NOMO-1 treated with dmso at 0.1 percent for 144 hours (cell line): Measurements from ENCODE around the gene DLG1.

Source experiments
- DNase-seq: peaks from one replicate; lab custom pipeline; 2025; ENCODE audit not compliant: unreplicated experiment; lab: John Stamatoyannopoulos, UW

The DLG1 gene

DNA sequence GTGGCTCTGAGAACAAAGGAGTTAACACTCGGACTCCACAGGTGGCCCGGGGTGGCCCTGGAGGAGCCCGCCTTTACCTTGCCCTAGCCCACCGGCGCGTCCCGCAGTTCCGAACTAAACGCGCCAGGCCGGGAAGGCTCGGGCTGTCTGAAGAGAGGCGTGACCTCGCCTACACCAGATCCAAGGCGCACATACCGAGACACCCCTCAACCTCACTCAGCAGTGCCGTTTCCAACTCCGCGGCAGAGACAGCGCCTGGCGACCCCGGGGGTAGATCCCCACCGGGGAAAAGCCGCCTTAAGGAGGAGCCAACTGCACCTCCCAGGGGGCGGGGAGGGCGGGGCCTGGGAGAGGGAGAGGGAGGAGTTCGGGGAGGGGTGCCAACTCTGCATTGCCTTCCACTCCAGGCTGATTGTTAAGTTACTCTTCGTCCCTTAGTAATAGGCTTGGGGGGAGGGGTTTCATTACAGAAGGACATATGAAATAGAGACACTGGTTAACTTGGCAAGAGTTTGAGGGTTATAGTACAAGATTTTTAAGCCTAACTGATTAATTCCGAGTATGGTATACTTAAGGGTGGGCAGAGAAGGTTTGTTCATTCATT, at the start of gene DLG1:
Gene DLG1 (minus strand): TSS at position 272 of the 604 bp plus-strand sequence. CDS start 1,408 bp downstream, outside the sequence.
- peak; percentile 92 for DNase-seq

DNA sequence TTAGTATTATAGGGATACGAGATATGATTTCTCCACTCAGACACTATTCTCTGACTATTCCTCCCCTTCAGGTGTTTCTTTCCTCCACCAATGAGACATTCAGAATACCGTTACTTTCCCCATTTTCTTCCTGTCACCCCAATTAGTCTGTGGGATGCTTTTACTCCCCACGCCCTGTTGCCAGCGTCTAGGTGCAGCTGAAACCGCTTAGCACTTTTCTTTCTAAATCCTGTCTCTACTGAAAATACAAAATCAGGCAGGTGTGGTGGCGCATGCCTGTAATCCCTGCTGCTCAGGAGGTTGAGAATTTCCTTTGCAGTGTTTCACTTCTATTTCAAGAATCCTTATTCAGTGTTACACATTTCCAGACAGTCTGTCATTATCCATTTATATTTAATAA, 49.6 kb upstream of the DLG1 start:
- DNase-seq, result no peak

DNA sequence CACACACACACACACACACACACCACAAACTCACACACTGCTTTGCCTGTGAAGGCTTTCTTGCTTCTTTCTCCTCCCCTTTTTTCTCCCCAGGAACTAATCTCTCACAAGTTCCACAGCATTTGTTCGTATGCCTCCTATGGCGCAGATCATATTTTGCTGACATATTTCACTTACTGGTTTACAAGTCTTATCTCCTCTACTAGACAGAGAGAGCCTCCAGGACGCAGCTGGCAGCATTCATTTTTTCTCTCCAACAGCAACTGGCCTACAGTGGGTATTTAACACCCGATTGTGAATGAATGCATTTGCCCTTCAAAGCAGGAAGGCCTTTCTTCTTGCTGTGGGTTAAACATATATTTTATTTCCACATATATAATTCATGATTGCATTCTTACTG, 47.0 kb upstream of the DLG1 start:
- DNase-seq, result no peak

DNA sequence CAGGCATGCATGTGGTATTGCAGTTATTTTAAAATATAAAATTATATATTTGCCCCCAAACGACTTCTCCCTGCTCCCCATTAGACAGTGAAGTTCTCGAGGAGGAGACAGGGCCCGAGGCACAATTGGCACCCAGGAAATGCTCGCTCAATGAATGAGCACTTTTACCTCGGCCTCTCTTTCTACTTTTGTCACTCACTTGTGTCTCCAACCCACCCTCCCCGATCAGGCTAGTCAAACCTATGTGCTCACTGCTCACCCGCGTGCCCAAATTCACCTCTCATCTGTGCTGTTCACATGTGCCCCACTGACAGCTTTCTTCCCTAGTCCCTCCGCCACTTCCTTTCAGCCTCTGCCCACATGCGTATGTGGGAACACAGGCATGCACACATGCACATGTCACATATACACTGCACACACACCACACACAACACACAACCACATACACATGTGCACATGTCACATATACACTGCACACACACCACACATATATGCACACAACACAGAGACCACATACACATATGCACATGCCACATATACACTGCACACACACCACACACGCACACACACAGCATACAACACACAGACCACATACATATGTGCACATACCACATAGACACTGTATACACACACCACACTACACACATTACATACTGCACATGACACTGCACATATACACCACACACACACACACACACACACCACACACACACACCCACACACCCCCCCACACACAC, 46.3 kb upstream of the DLG1 start:
- no peak for DNase-seq

DNA sequence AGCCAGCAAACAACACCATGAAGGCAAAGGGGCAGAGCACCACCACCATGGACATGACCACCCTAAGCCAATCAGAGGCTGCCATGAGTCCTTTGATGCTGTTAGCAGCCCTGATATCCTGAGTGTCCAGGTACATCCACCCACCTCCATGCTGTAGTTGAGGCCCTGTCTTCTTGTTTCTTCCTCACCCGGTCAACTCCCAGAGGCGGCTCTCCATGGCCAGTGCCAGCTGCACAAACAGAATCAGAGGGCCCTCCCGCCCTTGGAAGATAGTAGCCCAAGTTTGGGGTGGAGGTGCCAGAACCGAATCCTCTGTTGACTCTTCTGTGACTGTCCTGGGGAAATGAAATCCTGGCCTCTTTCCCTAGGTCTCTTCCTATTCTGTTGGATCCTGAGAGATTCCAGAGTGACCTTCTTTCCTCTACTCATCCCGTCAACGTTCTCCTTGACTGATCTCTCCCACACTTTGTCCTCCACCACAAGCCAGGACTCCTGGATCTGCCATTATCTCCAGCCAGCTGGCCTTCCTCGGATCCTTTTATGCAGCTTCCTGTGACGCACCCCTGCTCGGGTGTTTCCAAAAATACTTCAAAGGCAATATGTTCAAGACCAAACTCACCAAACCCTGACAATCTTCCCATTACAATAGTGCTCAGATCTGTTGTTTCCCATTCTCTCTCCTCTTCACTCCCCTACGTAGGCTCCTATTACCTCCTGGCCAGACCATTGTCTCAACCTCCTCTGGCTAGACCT, 45.4 kb upstream of the DLG1 start:
- DNase-seq, result no peak

DNA sequence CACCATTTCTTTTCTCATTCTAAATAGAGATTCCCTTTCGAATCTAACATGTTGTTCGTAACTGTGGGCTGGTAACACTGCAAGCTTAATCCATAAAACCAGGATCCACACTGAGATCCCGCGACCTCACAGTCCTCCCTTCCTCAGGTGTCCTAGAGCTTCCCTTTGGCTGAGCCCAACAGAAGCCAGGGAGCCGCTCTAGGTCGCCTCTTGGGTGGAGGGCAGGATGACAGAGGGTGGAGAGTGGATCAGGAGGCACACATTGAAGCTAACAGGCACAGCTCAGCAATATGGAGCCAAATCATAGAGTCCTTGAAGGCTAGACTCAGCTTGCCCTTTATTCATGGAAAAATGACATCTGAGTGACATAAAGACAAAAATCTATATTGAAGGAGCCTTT, 44.7 kb upstream of the DLG1 start:
- DNase-seq, result no peak

DNA sequence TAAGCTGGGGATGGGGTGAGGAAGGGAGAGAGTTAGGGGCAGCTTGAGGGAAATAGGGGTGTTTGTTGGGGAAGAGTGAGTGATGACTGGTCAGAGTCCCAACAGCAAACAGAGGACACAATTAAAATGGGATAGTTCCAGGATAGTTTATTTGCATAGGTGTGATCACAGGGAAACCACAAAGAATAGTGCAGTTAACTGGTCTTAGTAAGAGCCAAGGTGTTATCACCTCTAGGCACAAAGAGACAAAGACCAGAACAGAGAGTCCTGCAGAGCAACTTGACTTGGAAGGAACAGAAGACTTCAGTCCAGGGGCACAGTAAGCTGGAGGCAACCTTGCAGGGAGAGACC, 42.1 kb upstream of the DLG1 start:
- DNase-seq, result no peak

DNA sequence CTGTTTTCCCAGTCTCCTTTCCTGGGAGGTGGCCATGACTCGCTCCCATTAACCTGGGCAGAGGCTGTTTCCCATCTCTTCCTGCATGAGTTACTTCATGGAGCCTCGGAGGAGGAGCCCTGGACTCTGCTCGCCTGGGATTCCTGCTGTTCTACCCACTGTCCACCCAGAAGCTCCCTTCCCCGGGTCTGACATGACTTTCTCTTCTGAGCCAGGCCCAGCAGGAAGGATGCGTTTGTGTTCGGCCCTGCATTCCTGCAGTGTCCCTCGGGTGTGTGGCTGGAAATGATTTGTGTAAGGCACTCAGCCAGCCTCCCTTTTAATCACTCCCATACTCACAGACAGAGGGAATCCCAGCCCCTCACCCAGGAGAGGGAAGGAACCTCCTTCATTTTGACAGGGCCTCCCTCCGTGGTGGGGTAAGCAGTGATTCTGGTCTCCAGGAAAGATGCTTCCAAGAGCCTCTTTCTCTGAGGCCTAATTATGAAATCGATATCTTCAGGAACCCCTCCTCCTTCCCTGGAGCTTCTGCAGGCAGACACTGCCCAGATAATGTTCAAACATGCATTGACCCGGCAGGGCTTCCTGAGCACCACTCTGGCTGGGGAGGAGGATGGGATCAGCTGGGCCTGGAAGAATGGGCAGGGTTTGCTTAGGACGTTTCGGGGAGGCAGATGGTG, 41.6 kb upstream of the DLG1 start:
- no peak for DNase-seq

DNA sequence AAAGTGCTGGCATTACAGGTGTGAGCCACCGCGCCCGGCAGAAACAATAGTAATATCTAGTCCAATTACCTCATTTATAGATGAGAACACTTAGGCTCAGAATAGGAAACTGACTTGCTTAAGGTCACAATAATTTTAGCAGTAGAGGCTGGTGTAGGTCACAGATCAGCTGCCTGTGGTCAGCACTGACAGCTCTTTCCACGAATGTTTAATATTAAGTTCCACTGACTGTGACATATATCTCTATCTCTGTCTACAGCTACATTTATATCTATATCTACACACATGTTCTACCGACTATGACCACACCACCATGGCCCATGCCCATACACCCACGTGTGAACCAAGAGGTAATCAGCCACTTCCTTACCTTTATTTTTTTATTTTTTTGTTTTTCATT, 40.2 kb upstream of the DLG1 start:
- DNase-seq, result no peak

DNA sequence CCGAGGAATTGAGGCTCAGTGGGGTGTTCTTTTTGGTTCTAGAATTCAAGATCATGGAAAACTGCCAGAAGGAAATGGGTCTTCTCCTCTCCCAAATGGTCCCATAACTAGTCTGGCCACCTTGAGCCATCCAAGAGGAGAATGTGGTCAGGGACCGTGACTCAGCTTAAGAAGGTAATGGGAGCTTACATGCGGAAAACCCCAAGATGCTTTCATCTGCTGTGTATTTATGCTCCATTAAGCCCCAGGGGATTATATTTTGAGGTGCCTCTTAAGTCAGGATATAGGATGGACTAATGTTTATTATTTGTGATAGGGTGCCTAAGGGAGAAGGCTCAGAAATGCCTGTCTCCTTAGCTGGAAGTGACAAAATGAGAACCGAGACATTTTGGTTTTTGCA, 39.2 kb upstream of the DLG1 start:
- DNase-seq, result no peak

DNA sequence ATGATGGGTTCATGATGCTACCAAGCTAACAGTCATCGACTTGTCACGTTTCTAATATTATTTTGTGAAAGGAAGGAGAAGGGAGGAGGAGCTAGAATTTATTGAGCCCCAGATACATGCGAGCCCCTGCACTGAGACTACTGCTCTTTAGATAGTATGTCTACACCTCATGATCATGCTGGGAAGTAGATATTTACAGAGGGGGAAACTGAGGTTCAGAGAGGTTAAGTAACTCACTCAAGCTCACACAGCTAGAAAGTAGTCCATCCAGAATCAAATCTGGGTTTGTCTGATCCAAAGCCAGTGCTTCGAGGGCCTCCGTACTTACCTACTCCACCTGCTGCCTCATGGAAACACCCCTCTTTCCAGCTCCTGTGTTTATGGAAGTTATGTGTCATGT, 38.8 kb upstream of the DLG1 start:
- no peak for DNase-seq

DNA sequence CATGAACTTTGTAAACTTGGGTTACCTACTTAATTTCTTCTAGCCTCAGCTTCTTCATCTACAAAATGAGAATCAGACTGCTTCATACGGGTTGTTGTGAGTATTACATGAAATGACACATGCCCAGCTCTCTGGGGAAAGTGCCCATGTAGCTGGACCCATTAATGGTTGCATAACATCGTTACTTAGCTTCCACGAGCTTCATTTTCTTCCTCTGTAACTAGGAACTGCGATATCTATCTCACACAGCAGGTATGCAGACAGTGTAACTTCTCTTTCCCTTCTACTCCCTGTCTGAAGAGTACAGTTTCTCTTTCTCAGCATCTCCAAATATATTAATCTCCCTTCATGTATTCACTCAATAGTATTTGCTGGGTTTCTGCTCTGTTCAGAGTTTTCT, 37.9 kb upstream of the DLG1 start:
- peak; percentile 9 for DNase-seq

DNA sequence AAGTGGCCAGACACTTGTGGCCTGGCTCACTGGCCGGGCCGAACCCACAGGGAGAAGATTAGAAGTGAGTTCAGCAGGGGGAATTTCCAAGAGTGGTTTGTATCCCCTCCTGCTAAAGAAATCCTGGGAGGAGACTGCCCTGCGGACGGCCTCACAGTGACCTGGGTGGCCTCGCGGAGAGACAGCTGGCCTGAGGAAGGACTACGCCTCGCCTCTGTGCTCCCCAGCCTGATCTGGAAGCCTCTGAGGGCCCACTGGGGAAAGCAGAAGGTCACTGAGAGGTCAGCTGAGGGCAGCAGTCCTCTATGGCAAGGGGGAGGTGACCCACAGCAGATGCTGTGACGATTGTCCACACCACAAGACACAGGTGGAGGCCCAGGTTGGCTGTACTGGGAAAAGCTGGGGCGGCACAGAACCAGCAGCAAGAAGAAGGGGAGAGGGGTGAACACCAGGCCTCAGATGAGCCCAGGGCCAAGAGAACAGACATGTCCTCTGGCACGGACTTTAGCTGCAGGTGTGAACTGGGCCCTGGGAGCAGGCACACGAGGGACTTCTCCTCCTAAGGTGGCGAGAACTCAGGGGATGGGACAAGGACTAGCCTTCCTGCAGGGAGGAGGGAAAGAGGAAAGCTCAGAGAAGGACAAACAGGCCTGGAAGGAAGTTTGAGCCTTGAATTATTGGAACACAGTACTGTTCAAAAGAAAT, 37.2 kb upstream of the DLG1 start:
- no peak for DNase-seq

DNA sequence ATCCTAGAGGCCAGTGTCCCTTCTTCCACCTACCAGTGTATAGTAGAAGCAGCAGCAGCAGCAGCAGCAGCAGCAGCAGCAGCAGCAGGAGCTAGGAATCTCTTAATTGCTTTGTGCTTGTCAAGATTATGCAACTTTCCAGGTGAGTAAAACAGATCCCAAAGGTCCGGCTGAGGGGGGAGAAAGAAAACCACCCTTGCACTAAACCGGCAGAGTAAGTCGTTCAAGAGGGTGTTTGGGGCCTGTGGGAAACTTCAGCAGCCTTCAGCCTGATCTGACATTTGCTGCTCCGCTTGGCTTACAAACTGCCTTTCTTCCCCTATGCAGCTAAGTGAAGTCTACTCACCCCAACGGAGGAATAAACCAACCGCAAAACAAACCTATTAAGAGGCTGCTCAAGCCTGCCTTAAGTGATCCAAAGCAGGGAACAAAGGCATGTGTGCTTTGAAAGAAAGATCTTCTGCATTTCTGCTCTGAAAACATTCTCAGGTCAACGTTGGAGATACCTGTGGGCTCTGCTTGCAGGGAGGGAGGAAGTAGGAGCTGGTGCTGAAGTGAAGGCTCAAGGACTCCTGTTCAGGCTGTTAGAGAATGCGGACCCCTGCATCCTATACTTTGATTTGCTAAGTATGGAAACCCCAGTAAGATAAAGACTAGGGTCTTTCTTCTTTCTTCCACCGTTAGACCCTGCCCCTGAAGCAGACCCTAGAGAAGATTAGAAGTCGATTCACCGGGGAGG, 35.7 kb upstream of the DLG1 start:
- DNase-seq, result no peak

DNA sequence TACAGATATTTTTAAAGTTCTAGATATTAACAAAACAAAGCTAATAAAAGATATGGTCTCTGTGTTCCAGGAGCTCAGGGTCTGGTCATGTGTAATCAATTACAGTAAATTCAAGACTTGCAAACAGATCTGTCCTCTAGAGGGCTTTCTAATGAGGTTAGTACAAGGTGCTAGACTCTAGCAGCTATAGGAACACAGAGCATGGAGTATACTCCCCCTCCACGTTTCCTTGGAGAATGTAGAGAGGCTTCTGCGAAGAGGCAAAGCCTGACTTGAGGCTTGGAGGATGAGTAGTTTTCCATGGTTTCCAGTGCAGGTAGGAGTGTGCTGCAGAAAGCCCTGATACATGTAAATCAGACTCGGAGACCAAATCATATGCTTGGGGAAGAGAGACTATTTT, 32.7 kb upstream of the DLG1 start:
- no peak for DNase-seq

DNA sequence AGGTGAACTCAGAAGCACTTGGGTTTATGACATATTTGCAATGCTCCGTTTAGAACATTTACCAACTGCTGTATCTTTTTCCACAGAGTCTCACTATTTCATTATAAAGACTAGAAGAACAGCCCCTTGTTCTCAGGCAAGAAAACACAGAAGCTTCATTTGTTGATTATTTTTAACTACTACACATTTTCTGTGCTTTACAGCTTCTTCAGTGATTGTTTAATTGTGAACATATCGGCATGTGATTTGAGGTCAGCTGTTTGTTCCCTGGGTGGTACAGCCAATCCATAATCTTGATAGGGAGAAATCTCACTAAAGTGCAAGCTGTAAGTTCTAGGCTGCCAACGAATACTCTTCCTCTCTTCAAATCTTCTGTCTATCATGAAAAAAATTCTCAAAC, 31.0 kb upstream of the DLG1 start:
- DNase-seq, result no peak

DNA sequence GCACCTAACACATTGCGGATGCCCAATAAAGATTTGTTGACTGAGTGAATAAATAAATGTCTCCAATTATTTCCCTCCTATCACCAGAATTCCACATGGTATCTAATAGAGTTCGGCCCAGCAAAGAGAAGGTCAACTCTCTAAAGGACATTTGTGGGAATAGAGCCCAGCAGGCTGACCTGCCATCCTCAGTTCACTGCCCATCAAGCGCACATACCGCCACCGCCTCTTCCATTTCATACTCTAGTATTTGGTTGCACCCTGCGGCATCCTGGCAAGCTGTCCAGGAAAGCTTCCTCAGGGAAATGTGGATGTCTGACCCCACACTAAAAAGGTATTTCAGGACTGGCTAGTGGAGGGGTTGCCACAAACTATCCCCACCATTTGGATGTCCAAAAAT, 29.8 kb upstream of the DLG1 start:
- DNase-seq, result no peak

DNA sequence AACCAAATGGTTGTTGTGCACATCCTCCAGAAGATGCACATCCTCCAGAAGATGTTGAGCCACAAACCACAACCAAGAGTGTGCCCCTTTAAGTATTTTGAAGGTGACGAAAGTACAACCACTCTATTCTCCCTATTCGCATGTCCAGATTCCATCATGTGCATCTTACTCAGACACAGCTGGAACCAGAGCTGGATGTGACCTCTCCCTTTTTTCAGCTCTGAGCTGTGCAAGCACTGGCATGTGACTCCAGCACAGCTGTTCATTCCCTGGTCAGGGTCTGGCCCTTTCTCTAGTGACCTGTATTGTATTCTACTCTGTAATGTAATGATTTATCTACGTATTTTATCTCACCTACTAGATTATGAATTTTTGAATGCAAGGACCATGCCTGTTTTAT, 29.3 kb upstream of the DLG1 start:
- no peak for DNase-seq

DNA sequence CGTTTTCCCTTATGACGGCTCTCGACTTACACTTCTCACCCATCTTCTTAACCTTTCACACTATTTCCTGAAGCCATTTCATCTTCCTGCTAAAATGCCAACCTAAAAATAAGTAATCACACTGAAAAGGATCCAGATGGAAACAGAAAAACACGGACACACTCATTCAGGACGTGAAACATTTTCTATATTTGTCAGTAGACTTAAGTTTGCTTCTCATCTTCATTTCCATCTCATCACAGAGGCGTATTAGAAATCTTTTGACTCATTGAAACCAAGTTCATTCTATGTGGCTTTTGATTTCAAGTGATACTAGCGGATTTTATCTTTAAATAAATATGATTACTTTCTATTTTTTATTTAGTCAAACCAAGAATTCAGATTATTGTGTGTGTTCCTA, 27.4 kb upstream of the DLG1 start:
- no peak for DNase-seq

DNA sequence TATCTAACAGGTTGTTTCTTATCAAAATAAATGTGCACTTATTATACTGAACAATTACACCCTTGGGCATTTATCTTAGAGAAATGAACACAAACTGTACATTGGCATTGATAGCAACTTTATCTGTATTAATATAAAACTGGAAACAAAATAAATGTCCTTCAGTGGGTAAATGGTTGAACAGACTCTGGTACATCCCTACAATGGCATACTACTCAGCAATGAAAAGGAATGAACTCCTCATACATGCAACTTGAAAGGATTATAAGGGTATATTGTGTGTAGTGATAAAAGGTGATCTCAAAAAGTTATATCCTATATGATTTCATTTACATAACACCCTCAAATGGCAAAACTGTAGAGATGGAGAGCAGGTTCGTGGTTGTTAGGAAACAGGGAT, 23.7 kb upstream of the DLG1 start:
- DNase-seq, result no peak

DNA sequence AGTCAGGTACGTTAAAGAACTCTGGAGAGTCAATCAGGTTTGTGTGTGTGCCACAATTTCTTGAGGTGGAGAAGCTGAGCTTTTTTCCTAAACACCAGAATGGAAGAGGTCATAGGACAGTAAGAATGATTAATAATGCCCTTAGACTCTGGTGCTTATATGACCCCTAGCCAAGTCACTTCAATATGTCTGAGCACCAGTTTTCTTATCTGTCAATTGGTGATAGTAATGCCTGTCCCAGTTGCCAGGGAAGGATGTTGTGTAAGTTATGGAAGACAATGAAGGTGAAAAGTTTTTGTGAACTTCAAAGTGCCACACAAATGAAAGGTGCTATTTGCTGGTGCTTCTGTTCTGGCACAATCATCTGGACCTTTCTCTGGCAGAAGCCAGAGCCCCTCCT, 22.2 kb upstream of the DLG1 start:
- DNase-seq, result no peak
